Cardiac septum (tissue), 1 donor: ENCODE results near the gene TSPO. TPM values are rescaled to one million over a fixed set of nuclear protein-coding genes. Genes with fewer than 3 reads are reported as not detected.
"Not testable (repeated sequence)": the region's sequence is repeated elsewhere in the genome, so short reads cannot be mapped to it uniquely, and the experiment has no call there.

Source experiments
- DNase-seq: peaks from one replicate; pipeline ENCODE4 v3.0.0-alpha.2; 2020; ENCODE audit warnings: low spot score
- intact Hi-C: fragments of 100-400 bp; cut with DNase I; formaldehyde crosslinking; loops from one replicate; pipeline ENCODE4 v1.14.0; 2022
- long read RNA-seq: library from polyadenylated mRNA; unstranded; transcript quantifications from one replicate; pipeline ENCODE4 v2.0.0, GENCODE V29; 2021
- total RNA-seq: library from RNA; stranded (reverse); fragmentation: NEBNext Ultra II Directional; extraction: Animal tissue kit (Norgen Biotek cat#: 25700); gene quantifications from one replicate; pipeline ENCODE4 v1.2.1, GENCODE V29; 2021
- donor health status: DM: no; HTN: no; CAD: no.

TSPO gene
- 124 TPM for total RNA-seq
- long read RNA-seq, transcript TSPO-202 (4 exons, 881 nt): major isoform, 127 of 176 reads
- long read RNA-seq, partial matches to known transcripts: 42 of 176 reads
- long read RNA-seq, other reads (novel, unspliced or antisense): 6 of 176 reads

DNA sequence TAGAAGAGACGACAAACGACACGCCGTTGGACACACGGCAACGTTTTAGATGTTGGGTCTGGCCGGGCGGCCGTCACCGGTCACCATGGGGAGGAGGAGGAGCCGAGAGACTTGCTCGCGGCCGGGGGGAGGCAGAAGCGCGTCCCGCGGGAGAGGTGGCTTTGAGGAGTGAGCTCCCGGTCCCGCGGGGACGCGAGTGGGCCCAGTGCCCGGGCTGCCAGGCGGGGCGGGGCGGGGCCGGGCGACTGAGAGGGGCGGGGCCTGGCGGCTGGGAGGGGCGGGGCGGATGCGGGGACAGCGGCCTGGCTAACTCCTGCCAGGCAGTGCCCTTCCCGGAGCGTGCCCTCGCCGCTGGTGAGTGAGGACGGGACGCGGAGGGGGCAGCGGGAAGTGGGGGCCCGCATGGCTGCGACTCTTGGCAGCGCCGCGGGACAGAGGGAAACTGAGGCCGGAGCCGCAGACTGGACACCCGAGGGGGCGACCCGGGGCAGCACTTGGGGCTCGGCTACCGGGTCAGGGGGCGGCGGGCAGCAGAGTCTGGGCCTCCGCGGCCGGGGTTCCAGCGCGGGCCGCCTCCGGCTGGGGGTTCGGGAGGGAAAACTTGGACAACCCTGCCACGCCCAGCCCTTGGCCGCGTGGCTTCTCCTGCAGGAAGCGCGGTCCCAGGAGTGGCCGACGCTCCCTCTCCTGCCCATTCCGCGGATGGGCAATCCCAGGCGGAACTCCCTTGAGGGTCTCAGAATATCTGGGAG, at the start of gene TSPO:
TSS of gene TSPO (plus strand) at position 309 of the 752 bp plus-strand sequence. CDS start 7,680 bp downstream, outside the sequence.
- peak; percentile 94 for DNase-seq
- intact Hi-C loops: no loop called here

DNA sequence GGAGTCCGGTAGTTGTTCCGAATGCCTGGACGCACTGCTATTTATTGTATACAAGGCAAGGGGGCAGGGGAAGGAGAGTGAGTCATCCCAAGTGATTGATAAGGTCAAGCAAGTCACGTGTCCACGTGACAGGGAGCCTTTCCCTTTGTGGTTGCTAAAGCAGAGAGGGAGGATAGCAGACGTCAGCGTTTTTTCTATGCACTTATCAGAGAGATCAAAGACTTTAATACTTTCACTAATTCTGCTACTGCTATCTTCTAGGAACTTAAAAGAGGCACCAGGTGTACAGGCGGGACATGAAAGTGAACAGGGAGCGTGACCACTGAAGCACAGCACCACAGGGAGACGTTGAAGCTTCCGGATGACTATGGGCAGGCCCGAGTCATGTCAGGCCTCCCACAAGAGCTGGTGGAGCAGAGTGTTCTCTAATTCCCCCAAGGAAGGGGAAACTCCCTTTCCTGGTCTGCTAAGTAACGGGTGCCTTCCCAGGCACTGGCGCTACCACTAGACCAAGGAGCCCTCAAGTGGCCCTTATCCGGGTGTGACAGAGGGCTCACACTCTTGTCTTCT, 47.2 kb upstream of the TSPO start:
- DNase-seq, intact Hi-C loops: not testable (repeated sequence)

DNA sequence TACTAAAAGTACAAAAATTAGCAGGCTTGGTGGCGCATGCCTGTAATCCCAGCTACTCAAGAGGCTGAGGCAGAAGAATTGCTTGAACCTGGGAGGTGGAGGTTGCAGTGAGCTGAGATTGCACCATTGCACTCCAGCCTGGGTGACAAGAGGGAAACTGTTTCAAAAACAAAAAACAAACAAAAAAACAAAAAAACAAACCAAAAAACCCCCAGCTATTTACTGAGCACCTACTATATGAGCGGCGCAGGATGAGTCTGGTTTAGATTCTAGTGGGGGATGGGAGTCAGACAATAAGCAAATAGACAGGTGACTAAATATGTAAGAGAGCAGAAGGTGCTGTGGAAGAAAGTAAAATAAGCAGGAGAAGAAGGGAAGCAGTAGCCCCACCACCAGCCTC, 46.4 kb upstream of the TSPO start:
- intact Hi-C loops, DNase-seq: not testable (repeated sequence)

DNA sequence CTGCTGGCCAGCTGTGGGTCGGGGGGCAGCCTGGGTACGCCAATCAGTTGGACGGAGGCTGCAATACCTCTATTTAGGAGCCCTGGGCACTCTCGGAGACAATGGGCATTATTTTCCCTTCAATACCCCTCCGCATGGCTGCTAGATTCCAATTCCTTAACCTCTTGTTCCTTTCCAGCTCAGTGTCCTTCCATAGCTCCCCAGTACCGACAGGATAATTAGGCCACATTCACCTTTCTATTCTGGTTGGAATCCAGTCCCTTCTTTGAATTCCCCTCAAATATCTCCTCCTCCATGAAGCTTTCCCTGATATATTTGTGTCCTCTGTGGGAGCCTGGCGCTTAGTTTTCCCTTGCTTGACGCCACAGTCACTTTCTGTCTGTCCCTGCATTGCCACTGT, 45.1 kb upstream of the TSPO start:
- intact Hi-C loops: no loop called here
- DNase-seq: no peak

DNA sequence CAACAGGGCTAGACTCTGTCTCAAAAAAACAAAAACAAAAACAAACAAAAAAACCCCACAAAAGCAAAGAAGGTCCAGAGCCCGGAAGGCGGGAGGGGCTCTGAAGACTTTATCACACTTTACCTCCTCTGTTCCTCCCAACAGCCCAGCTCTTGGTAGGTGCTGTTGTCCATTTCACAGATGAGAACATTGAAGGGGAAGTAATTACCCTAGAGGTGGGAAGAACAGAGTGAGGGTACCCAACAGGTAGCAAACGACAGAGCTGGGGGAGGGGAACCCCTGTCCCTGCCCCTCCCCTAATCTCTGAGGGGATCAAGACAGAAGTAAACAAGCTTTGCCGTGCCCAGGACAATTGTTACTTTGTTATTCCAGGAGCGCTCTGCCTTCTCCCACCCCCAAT, 41.8 kb upstream of the TSPO start:
- no peak for DNase-seq
- intact Hi-C loops: no loop called here

DNA sequence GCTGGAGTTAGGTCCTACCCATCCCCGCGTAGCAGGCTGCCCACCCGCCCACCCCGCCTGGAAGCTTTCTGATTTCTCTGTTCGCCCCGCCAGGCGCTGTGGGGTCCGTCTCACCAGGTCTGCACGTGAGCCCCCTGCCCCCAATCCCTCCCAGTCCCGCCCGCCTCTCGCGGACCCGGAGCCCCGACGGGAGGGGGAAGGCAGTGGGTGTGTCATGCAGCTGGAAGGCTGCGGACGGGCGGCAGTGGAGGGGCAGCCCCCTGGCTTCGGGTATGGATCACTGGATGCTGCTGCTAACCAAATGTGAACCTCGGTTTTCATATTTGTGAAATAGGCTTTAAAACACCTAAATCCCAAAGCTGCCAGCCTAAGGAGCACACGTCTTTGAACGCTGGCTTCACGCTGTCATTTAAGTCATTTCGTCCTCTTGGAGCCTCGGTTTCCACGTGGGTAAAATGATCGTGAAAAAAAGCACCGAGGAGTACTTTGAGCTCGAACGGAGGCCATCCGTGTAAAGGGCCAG, 41.4 kb upstream of the TSPO start:
- intact Hi-C loops: no loop called here
- DNase-seq: no peak

DNA sequence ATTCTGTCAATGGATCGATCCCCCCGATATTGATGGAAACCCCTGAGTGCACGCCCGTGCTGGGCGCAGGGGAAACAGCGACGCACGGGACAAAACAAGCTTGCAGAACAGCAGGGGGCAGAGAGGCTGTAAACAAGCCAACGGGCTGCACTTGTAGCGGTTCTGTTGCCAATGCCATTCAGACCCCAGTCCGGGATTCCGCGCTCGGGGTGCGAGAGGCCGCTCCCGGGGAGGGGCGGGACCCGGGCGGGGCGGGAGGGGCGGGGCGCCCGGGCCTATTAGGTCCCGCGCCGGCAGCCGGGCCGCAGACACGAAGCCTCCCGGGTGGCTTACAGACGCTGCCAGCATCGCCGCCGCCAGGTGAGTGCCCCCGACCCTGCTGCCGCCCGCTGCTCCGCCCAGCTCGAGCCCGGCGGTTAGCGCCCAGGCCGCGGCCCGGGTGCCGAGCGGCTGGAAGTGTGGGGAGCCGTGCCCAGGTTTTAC, 40.9 kb upstream of the TSPO start, which contains the start of gene BIK:
TSS of gene BIK (plus strand) at position 307 of the 483 bp plus-strand sequence. CDS start 13,273 bp downstream, outside the sequence.
- intact Hi-C loops: no loop called here
- no peak for DNase-seq

DNA sequence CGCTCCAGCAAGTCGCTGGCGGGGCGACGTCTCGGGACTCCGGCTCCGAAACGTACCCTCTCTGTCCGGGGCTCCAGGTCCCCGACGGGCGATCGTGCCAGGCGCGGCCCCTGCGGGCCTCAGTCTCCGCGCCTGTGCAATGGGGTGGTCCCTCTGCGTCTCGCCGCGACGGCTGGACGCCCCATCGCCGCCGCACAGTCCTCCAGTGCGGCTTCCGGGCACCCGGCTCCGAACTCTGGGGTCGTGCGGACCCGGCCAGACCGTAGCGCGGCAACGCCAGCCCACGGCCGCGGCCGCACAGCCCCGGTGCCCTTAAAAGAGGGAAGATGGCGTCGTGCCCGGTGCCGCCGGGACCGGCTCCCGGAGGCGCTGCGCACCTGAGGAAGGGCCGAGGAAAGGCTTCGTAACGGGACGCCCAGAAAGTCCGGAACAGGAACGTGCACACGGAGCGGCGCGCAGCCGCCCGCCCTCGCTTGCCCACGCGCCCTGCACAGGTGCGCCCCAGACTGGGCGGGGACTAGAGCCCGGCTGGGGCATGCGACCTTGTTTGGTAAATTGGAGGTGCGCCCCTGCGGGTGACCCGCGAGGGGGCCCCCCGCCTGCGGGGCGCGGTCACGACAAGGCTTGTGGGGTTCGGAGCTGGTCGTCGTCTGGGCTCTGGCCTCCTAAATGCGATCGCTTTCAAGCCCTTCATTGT, 40.3 kb upstream of the TSPO start:
- intact Hi-C loops: no loop called here
- DNase-seq: peak; percentile 78

DNA sequence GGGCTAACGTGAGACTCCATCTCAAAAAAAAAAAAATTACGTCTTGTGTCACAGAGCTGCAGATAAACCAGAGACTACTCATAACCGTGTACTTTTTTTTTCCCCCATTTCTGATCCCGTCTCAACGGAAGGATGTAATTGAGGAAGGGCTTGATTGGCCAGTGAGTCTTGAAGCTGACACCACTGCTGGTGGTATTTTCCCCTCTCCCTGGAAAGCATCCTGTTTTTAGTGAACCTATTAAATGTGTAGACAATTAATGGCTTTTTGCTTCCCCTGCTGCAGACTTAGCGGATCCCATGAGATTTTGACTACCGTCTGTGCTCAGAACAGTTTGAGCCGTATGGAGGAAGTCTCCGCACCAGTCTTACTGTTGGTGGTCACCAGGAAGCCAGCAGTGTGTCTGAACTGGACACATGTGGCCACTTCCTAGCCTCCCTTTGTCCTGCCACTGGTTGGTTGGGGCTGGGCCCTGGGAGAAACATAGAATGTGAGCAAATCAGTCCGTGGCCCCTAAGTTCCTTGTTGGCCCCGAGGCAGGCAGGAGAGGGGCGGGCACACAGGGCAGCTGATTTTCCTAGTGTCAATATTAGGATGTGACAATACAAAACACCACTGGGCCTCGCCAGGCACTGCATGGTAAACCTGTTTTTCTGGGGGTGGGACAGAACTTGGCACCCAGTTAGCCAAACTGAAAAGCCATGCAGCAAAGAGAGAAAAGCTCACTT, 37.7 kb upstream of the TSPO start:
- DNase-seq: no peak
- intact Hi-C loops: no loop called here

DNA sequence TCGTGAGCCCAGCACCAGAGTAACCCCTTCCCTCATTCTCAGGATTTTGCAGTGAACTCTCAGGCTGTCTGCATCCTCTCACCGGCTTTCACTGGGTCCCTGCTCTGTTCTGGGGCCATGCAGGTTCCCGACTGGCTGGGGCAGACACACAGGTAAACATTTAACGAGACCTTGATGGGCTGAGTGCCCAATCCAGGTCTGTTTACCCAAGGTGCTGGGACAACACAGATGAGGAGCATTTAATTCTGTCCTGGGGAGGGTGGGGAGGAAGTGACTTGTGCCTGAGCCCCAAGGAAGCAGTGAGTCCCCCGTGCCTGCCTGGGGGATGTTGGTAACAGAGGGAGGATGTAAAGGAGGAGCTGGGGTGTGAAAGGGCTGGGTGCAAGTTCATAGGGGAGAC, 36.4 kb upstream of the TSPO start:
- intact Hi-C loops: no loop called here
- DNase-seq: no peak

DNA sequence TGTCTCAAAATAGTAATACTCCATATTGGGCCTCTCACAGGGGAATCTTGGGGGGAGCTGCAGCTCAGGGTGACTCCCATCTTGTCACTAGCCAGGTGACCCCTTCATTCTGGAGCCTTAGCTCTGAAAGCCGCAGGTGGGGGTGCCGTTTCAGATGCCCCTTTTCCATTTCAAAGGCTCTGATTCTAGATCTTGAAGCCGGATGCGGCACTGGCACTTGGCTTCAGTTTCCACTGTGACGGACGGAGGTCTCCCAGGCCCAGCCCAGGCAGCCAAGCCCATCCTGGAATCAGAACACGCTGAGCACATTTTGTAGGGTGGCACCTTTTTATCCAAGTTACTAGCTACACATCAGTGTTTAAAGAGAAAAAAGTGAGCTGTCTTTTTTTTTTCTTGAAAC, 34.4 kb upstream of the TSPO start:
- intact Hi-C loops: no loop called here

DNA sequence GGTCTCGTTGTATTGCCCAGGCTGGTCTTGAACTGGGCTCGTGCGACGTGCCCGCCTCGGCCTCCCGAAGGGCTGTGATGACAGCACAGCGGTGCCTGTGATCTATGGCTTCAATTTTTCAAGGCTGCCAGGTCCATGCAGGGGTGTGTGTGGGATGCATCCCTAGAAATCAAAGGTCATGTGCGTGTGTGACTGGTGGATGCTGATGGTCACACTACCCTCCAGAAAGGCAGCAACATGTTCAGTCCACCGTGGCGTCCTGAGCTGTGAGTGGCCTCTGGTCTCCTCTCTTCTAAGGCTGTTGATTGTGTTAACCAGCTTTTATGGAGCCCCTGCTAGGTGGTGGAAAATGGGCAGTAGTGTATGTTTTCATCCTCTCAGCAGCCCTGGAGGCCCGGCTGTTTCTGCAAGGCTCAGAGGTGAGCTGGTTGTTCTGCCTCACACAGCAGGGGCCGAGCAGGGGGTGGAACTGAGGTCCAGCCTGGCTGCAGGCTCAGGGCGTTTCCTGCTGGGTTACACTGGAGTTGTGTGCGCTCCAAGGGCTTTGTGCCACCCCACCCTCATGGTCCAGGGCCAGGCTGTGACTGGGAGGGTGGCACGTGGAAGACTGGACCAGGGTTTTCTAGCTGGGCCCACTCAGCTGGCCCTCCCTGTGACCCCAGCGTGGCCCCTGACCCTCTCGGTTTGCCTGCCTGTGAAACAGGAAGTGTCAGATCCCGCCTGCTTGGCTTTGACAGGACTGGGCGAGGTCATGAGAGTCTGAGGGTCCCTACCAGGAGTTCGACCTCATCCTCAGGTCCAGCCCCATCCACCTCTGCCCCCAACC, 33.1 kb upstream of the TSPO start:
- intact Hi-C loops: no loop called here
- no peak for DNase-seq

More for the DNA sequence above, 34.4 kb upstream of the TSPO start:
- DNase-seq: no peak

DNA sequence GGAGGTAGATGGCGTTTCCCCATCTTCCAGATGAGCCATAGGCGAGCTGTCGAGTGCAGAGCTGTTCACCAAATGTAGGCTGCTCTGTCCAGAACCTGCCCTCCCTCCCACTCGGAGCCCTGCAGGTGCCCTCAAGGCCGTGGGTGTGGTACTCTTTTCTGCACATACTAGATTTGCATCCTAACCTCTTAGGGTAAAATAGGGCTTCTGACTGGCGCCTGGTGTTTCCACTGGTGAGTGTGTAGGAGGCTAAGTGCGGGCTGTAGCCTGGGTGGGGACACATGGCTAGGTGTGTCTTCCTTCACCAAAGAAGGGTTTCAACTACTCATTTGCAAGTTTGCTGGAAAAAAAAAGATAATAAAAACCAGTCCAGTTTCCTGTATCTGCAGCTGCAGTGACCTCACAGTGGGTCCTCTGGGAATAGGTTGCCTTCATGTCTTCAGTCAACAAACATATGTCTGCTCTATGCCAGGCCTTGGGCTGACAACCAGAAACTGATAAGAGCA, 32.4 kb upstream of the TSPO start:
- DNase-seq: no peak
- intact Hi-C loops: no loop called here

DNA sequence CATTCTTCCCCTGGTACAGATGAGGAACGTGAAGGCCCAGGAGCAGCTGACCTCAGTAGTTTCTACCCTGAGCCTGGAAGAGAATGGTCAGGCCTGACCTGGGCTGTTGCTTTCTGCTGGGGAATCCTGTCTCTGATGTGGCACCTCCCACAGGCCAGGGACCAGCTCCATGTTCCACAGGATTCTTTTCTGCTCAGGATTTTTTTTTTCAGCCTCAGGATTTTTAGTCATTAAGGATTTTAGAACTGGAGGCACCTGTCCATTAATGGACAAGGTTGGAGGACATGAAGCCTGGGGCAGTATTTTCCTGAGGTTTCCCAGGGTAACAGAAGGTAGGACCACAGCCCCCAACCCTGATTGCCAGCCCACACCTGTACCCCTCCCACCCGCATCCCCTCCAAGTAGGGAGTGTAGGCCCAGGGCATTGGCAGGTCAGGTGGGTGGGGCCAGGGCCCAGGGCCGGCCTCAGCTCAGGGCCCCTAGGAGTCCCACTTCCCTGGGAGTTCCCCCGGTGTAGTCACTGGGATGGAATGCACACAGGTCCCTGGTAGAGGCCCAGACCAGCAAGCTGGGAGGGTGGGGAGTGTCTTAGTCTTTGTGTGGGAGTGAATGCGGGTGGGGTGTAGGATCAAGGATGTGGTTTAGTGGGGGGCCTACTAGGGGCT, 24.7 kb upstream of the TSPO start:
- intact Hi-C loops: no loop called here
- no peak for DNase-seq

DNA sequence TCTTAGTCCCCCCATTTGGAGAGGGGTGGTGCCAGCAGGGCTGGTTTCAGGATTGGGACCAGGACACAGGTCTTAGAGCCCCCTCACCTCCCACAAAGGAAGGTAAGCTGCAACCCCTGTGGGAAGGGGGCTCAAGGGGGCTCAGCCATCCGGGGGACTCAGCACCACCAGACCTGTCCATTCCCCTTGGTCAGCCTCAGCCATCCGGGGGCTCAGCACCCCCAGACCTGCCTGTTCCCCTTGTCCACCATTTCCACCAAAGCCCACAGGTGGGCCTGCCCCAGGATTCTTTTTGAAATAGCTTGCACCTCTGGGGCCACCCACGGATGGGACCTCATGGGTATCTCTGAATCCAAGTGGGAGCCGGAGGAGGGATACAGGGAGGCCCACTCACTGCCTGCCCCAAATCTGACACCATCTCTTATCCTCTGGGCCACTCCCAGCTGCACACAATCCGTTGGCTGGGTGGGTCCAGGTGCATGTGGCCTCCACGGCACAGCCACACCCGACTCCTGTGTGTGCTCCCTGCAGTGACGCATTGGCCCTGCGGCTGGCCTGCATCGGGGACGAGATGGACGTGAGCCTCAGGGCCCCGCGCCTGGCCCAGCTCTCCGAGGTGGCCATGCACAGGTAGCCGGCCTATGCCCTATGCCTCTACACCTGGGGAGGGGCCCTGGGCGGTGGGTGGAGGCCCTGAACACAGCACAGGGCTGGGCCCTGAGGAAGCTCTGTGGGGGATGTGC, 24.0 kb upstream of the TSPO start:
- intact Hi-C loops: no loop called here
- no peak for DNase-seq

DNA sequence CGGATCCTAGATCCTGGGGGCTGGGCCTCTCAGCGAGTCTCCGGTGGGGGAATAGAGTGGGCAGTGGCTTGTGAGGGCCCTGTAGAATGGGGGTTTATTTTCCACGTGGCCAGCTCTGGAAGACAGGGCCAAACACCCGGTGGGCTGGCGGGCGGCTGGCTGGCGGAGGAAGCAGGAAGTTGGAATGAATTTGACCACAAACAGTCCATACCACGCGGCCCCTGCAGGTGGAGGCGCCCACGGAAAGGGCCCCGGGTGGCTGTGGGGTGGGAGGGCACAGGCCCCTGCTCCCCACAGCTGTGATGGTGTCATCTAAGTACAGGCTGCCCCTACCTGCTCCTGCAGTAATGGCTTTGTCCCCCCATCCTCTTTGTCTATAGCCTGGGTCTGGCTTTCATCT, 23.2 kb upstream of the TSPO start:
- DNase-seq: no peak
- intact Hi-C loops: no loop called here

DNA sequence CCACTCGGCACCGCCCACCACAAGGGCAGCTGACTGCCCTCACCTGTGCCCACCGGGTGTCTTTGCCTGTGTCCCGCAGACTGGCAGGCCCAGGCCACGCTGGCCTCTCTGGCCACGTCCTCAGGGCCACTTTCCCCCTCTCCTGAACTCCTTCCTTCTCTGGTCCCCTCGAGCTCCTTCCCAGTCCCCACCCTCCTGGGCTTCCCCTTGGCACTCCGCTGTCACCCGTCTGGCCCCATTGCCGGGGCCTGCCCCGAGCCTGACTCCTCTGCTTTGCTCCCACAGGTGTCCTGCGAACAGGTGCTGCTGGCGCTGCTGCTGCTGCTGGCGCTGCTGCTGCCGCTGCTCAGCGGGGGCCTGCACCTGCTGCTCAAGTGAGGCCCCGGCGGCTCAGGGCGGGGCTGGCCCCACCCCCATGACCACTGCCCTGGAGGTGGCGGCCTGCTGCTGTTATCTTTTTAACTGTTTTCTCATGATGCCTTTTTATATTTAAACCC, 22.4 kb upstream of the TSPO start:
- intact Hi-C loops: no loop called here
- no peak for DNase-seq
